Lung (tissue), 12 donors: ENCODE measurements around the gene SELENOM. TPM values are rescaled to one million over a fixed set of nuclear protein-coding genes. Genes with fewer than 3 reads are reported as not detected.
"Not testable (repeated sequence)": the region's sequence is repeated elsewhere in the genome, so short reads cannot be mapped to it uniquely, and the experiment has no call there.

Experiments
- ATAC-seq: fragments of 200-7000 bp; cut with Tn5 transposase; one replicate; pipeline ENCODE4 v1.9.1; 2020; ENCODE audit warnings: moderate number of reproducible peaks; ENCODE audit not compliant: insufficient read depth, low FRiP score
- DNase-seq, 3 donors: peaks; one replicate each; pipeline ENCODE4 v3.0.0-alpha.2; 2013 to 2017
- H3K27ac ChIP-seq, 2 donors: one replicate each; pipeline ENCODE4 v1.5.1; 2013; ENCODE audit warnings: mild to moderate bottlenecking in 2 of 2, moderate library complexity in 2 of 2, control low read depth in 1 of 2, inconsistent platforms in 1 of 2, low read depth in 1 of 2, low read length in 1 of 2
- H3K27me3 ChIP-seq, 3 donors: one replicate each; pipeline ENCODE4 v1.5.1; 2013; ENCODE audit warnings: low read length in 2 of 3; ENCODE audit not compliant: control insufficient read depth in 3 of 3, insufficient read depth in 3 of 3
- H3K36me3 ChIP-seq, 4 donors: one replicate each; pipeline ENCODE4 v1.5.1; 2013; ENCODE audit warnings: low read length in 4 of 4, mild to moderate bottlenecking in 1 of 4, moderate library complexity in 1 of 4; ENCODE audit not compliant: control insufficient read depth in 4 of 4, insufficient read depth in 4 of 4
- H3K4me1 ChIP-seq, 5 donors: one replicate each; pipeline ENCODE4 v1.5.1; 2013; ENCODE audit warnings: low read length in 5 of 5, mild to moderate bottlenecking in 2 of 5, moderate library complexity in 1 of 5; ENCODE audit not compliant: control insufficient read depth in 5 of 5, insufficient read depth in 5 of 5
- H3K4me3 ChIP-seq: one replicate; pipeline ENCODE4 v1.5.1; 2013; ENCODE audit warnings: mild to moderate bottlenecking, control low read depth, moderate library complexity
- H3K9ac ChIP-seq, 2 donors: one replicate each; pipeline ENCODE4 v1.5.1; 2013; ENCODE audit warnings: low read length in 2 of 2, control low read depth in 1 of 2; ENCODE audit not compliant: insufficient read depth in 1 of 2
- H3K9me3 ChIP-seq, 4 donors: one replicate each; pipeline ENCODE4 v1.5.1; 2013; ENCODE audit warnings: low read length in 3 of 4, mild to moderate bottlenecking in 1 of 4, moderate library complexity in 1 of 4; ENCODE audit not compliant: control insufficient read depth in 4 of 4, insufficient read depth in 3 of 4
- CTCF ChIP-seq: IDR thresholded peaks from 2 replicates; pipeline ENCODE4 v1.5.1; 2012; ENCODE audit warnings: mild to moderate bottlenecking; ENCODE audit errors: control extremely low read depth, extremely low read depth
- WGBS, 2 donors: extraction: QIAGEN DNeasy Blood & Tissue Kit; methylation state at CpG; one replicate each; pipeline ENCODE4 v1.1.7; 2013; 5-methylcytosine and 5-hydroxymethylcytosine counted together
- polyA plus RNA-seq, 2 donors: library from polyadenylated mRNA; stranded (reverse); fragments of 200-250 nt; gene quantifications; one replicate each; pipeline ENCODE4 v1.2.1, GENCODE V29; 2013
- total RNA-seq, 2 donors: library from RNA; depleted of rRNA in 1 of 2; stranded (reverse); fragments of >200 nt in 1 of 2; gene quantifications; one replicate each; pipeline ENCODE4 v1.2.1, GENCODE V29; 2014 to 2021
- donor health status: control.
- donor health status: control.
- donor health status: Bipolar disorder and iron deficiency.
- donor health status: healthy.
- donor health status: DM: yes; HTN: yes; CAD: no.

The SELENOM gene
- total and polyA plus RNA-seq, 4 donors: 26.6 to 159 (median 147) TPM

GRCh38 chr22:31080848-31081649 lies 26.3 kb downstream of the SELENOM start, which contains the start of gene SMTN:
Gene SMTN (plus strand): TSS chr22:31081318. CDS start chr22:31083259, 1,941 bp downstream.
- ATAC-seq (peak; percentile 77), DNase-seq (peak; percentile 97 to 98 (median 98))
- H3K27me3 ChIP-seq: no peaks in the 10 kb centered on the region
- peak within 1 kb of the TSS; percentile 73 for H3K4me3 ChIP-seq
- WGBS, 2 donors: 1% methylated on average over 62 to 63 of the region's 63 CpGs
- peaks cover 0 to 7% (median under 1%) of the 10 kb centered on the region in 4 donors for H3K36me3 ChIP-seq
- H3K4me1 ChIP-seq: peaks cover 7 to 48% (median 29%) of the 10 kb centered on the region in 5 donors
- peak within 1 kb of the TSS; percentile 90 to 97 for H3K9ac ChIP-seq
- no peaks in the 10 kb centered on the region for H3K9me3 ChIP-seq
- no peak for TF ChIP-seq CTCF
- H3K27ac ChIP-seq: peak within 1 kb of the TSS; percentile 89

GRCh38 chr22:31080164-31080847 lies 27.1 kb downstream of the SELENOM start:
- 32 to 33% methylated on average over 5 of the region's 5 CpGs for WGBS, 2 donors
- no peaks in the 10 kb centered on the region for H3K9me3 ChIP-seq
- H3K27me3 ChIP-seq: no peaks in the 10 kb centered on the region
- ATAC-seq: no peak
- TF ChIP-seq CTCF: no peak
- H3K9ac ChIP-seq: peak overlapping the region; percentile 90 to 94
- H3K4me3 ChIP-seq: peak overlapping the region; percentile 63
- peak overlapping the region; percentile 71 to 89 for H3K27ac ChIP-seq
- peaks cover 7 to 50% (median 25%) of the 10 kb centered on the region in 5 donors for H3K4me1 ChIP-seq
- H3K36me3 ChIP-seq: peaks cover 0 to 6% (median 0%) of the 10 kb centered on the region in 4 donors
- DNase-seq: peak in 1 of 3 donors; percentile 40

GRCh38 chr22:31079095-31079642 lies 28.2 kb downstream of the SELENOM start:
- H3K36me3 ChIP-seq: peaks cover 0 to 6% (median 0%) of the 10 kb centered on the region in 4 donors
- ATAC-seq: no peak
- 73 to 81% methylated on average over 12 of the region's 12 CpGs for WGBS, 2 donors
- H3K27me3 ChIP-seq: no peaks in the 10 kb centered on the region
- peak in 1 of 3 donors; percentile 32 for DNase-seq
- H3K9ac ChIP-seq: no peak overlapping the region
- TF ChIP-seq CTCF: no peak
- H3K4me1 ChIP-seq: peaks cover 7 to 46% (median 25%) of the 10 kb centered on the region in 5 donors
- no peak overlapping the region for H3K27ac ChIP-seq
- H3K4me3 ChIP-seq: no peak overlapping the region
- no peaks in the 10 kb centered on the region for H3K9me3 ChIP-seq

GRCh38 chr22:31078389-31078788 lies 29.0 kb downstream of the SELENOM start:
- not testable (repeated sequence) for H3K36me3 ChIP-seq, H3K9me3 ChIP-seq, H3K4me3 ChIP-seq, H3K9ac ChIP-seq, DNase-seq, H3K27me3 ChIP-seq, ATAC-seq
- WGBS, 2 donors: 63 to 91% methylated on average over 2 of the region's 2 CpGs
- Histone ChIP-seq H3K4me1 (peaks cover 3 to 38% (median 22%) of the 10 kb centered on the region in 5 donors), H3K27ac (peak overlapping the region in 1 of 2 donors; percentile 15)
